HG02840 (cell line): ENCODE data around the gene SLC12A3.

ENCODE experiments used
- ATAC-seq: cut with Tn5 transposase; IDR thresholded peaks from one replicate; pipeline ENCODE4 v1.9.1; 2021; ENCODE audit warnings: mild to moderate bottlenecking, moderate library complexity, moderate number of reproducible peaks; ENCODE audit not compliant: unreplicated experiment, low FRiP score

Gene SLC12A3

GRCh38 chr16:56936950-56937349, 71.9 kb downstream of the SLC12A3 start:
- ATAC-seq, result no peak

- no peak for ATAC-seq
Measured at GRCh38 chr16:56938664-56939513, 73.9 kb downstream of the SLC12A3 start.

- no peak for ATAC-seq
Measured at GRCh38 chr16:56939801-56940200, 74.8 kb downstream of the SLC12A3 start.

GRCh38 chr16:56941092-56941491, 76.1 kb downstream of the SLC12A3 start:
- no peak for ATAC-seq

- no peak for ATAC-seq
Measured at GRCh38 chr16:56941856-56942331, 76.9 kb downstream of the SLC12A3 start.

- no peak for ATAC-seq
Measured at GRCh38 chr16:56943761-56944375, 78.9 kb downstream of the SLC12A3 start.

- peak; percentile 39 for ATAC-seq
Measured at GRCh38 chr16:56944954-56945839, 80.2 kb downstream of the SLC12A3 start.

GRCh38 chr16:56945847-56946527, 81.0 kb downstream of the SLC12A3 start:
- no peak for ATAC-seq

GRCh38 chr16:56946767-56947603, 82.0 kb downstream of the SLC12A3 start:
- ATAC-seq, result no peak

GRCh38 chr16:56947604-56947995, 82.6 kb downstream of the SLC12A3 start:
- ATAC-seq, result no peak

GRCh38 chr16:56948234-56948633, 83.2 kb downstream of the SLC12A3 start:
- no peak for ATAC-seq

- no peak for ATAC-seq
Measured at GRCh38 chr16:56950051-56950450, 85.0 kb downstream of the SLC12A3 start.

- ATAC-seq, result no peak
Measured at GRCh38 chr16:56950455-56950854, 85.4 kb downstream of the SLC12A3 start.

- ATAC-seq, result no peak
Measured at GRCh38 chr16:56950881-56951771, 86.1 kb downstream of the SLC12A3 start.

GRCh38 chr16:56953006-56953405, 88.0 kb downstream of the SLC12A3 start:
- ATAC-seq, result no peak

- no peak for ATAC-seq
Measured at GRCh38 chr16:56956076-56956475, 91.1 kb downstream of the SLC12A3 start.

GRCh38 chr16:56956756-56957155, 91.7 kb downstream of the SLC12A3 start:
- no peak for ATAC-seq

- no peak for ATAC-seq
Measured at GRCh38 chr16:56960681-56961281, 95.8 kb downstream of the SLC12A3 start.
